Fibroblast of lung (primary cell): ENCODE measurements around the gene CTBP2. TPM values are rescaled to one million over a fixed set of nuclear protein-coding genes. Genes with fewer than 3 reads are reported as not detected.

Source experiments
- DNase-seq, 2 donors: peaks; one replicate each; pipeline versions ENCODE4 v3.0.0 to v3.0.0-alpha.2; 2010; ENCODE audit warnings: low read depth in 2 of 2
- H2AFZ ChIP-seq: 2 replicates; pipeline ENCODE4 v1.5.1; 2012; ENCODE audit warnings: low read length, control low read depth, inconsistent platforms
- H3K27ac ChIP-seq: 2 replicates; pipeline ENCODE4 v1.5.1; 2011; ENCODE audit warnings: low read length, control low read depth; ENCODE audit not compliant: insufficient read depth
- H3K27me3 ChIP-seq: 2 replicates; pipeline ENCODE4 v1.5.1; 2011; ENCODE audit warnings: mild to moderate bottlenecking, low read length; ENCODE audit not compliant: control insufficient read depth, insufficient read depth
- H3K36me3 ChIP-seq: 2 replicates; pipeline ENCODE4 v1.5.1; 2011; ENCODE audit warnings: low read length; ENCODE audit not compliant: control insufficient read depth, insufficient read depth
- H3K4me1 ChIP-seq: 2 replicates; pipeline ENCODE4 v1.5.1; 2011; ENCODE audit warnings: low read length; ENCODE audit not compliant: control insufficient read depth, insufficient read depth; ENCODE audit errors: extremely low read depth
- H3K4me2 ChIP-seq: 2 replicates; pipeline ENCODE4 v1.5.1; 2011; ENCODE audit warnings: low read length, control low read depth; ENCODE audit not compliant: insufficient read depth; ENCODE audit errors: extremely low read depth
- H3K4me3 ChIP-seq, 4 experiments: fragments of 200-600 bp in 1 of 4; sonication (generic) in 1 of 4; replicated peaks in 1 of 4; 2 replicates each; pipeline ENCODE4 v1.5.1; 2011 to 2016; ENCODE audit warnings: low read length in 4 of 4, low read depth in 3 of 4, mild to moderate bottlenecking in 3 of 4, control low read depth in 2 of 4, inconsistent platforms in 1 of 4, mixed read lengths in 1 of 4; ENCODE audit not compliant: insufficient read depth in 1 of 4; ENCODE audit errors: control extremely low read depth in 1 of 4
- H3K79me2 ChIP-seq: 2 replicates; pipeline ENCODE4 v1.5.1; 2012; ENCODE audit warnings: mild to moderate bottlenecking, low read length, inconsistent platforms; ENCODE audit not compliant: control insufficient read depth, insufficient read depth
- H3K9ac ChIP-seq: 2 replicates; pipeline ENCODE4 v1.5.1; 2011; ENCODE audit warnings: mild to moderate bottlenecking, low read length, control low read depth; ENCODE audit not compliant: insufficient read depth
- H3K9me3 ChIP-seq: 2 replicates; pipeline ENCODE4 v1.5.1; 2012; ENCODE audit warnings: low read depth, low read length; ENCODE audit not compliant: control insufficient read depth, insufficient read depth
- H4K20me1 ChIP-seq: 2 replicates; pipeline ENCODE4 v1.5.1; 2011; ENCODE audit warnings: low read length; ENCODE audit not compliant: control insufficient read depth, insufficient read depth; ENCODE audit errors: extremely low read depth
- EZH2 ChIP-seq: IDR thresholded peaks from 2 replicates; pipeline ENCODE4 v1.5.1; 2012; ENCODE audit warnings: low read length, control low read depth, mild to moderate bottlenecking; ENCODE audit errors: missing control alignments
- polyA plus RNA-seq, 2 donors: library from polyadenylated mRNA; depleted of rRNA in 1 of 2; stranded (reverse) in 1 of 2; unstranded in 1 of 2; fragments of >200 nt; gene quantifications; 2 replicates each; pipeline ENCODE4 v1.2.1, GENCODE V29; 2011 to 2012; ENCODE audit warnings: missing spikeins in 1 of 2
- total RNA-seq: library from RNA; depleted of rRNA; stranded (reverse); fragments of >200 nt; gene quantifications from 2 replicates; pipeline ENCODE4 v1.2.1, GENCODE V29; 2014
- TF ChIP-seq, protein P1 (sequence below), 2 donors: IDR thresholded peaks in 1 of 2; conservative IDR thresholded peaks in 1 of 2; 1 replicate in 1 of 2; 2 replicates in 1 of 2; pipeline ENCODE4 v1.5.1; 2011 to 2012; ENCODE audit warnings: low read length in 2 of 2, control low read depth in 1 of 2, inconsistent platforms in 1 of 2, low read depth in 1 of 2, mild to moderate bottlenecking in 1 of 2

Gene CTBP2
- total and polyA plus RNA-seq, 2 donors (not counting 1 experiment from before 2014, with no cell fraction given): 72.1 to 73.3 TPM

DNA sequence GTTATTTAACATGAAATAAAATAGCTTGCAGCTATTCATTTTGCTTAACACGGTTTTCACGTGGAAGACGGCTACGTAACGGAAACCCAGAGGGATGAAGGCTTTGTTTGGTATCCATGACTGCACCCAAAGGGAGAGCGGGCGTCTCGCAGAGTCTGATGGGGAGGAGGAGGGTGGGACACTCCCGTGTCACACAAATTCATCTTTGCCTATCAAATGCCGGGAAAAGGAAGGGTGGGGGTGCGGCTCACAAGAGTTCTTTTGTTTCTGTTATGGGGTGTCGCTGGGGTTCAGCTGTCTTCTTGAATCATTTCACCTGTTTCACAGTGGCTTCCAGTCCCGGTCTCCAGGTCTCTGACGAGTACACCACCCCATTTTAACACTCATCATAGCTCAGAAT, 110.0 kb downstream of the CTBP2 start:
- Histone ChIP-seq H3K36me3 (no peaks in the 10 kb centered on the region), H3K4me1 (peaks cover 9% of the 10 kb centered on the region), H3K4me3 (no peak overlapping the region), H3K27ac (no peak overlapping the region), H3K79me2 (peaks cover 65% of the 10 kb centered on the region), H4K20me1 (no peaks in the 10 kb centered on the region), H3K9me3 (no peaks in the 10 kb centered on the region), H3K27me3 (no peaks in the 10 kb centered on the region), H2AFZ (no peak overlapping the region), H3K4me2 (no peak overlapping the region), H3K9ac (no peak overlapping the region)
- no peak for DNase-seq
- TF ChIP-seq EZH2: no peak
- TF ChIP-seq, protein P1, sequence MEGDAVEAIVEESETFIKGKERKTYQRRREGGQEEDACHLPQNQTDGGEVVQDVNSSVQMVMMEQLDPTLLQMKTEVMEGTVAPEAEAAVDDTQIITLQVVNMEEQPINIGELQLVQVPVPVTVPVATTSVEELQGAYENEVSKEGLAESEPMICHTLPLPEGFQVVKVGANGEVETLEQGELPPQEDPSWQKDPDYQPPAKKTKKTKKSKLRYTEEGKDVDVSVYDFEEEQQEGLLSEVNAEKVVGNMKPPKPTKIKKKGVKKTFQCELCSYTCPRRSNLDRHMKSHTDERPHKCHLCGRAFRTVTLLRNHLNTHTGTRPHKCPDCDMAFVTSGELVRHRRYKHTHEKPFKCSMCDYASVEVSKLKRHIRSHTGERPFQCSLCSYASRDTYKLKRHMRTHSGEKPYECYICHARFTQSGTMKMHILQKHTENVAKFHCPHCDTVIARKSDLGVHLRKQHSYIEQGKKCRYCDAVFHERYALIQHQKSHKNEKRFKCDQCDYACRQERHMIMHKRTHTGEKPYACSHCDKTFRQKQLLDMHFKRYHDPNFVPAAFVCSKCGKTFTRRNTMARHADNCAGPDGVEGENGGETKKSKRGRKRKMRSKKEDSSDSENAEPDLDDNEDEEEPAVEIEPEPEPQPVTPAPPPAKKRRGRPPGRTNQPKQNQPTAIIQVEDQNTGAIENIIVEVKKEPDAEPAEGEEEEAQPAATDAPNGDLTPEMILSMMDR (conservative IDR thresholded peaks at IDR 0.05 in 1 of 2, IDR thresholded peaks at IDR 0.05 in 1 of 2; ENCODE audit: low read depth in 1 of 2, low read length in 2 of 2): no peak

DNA sequence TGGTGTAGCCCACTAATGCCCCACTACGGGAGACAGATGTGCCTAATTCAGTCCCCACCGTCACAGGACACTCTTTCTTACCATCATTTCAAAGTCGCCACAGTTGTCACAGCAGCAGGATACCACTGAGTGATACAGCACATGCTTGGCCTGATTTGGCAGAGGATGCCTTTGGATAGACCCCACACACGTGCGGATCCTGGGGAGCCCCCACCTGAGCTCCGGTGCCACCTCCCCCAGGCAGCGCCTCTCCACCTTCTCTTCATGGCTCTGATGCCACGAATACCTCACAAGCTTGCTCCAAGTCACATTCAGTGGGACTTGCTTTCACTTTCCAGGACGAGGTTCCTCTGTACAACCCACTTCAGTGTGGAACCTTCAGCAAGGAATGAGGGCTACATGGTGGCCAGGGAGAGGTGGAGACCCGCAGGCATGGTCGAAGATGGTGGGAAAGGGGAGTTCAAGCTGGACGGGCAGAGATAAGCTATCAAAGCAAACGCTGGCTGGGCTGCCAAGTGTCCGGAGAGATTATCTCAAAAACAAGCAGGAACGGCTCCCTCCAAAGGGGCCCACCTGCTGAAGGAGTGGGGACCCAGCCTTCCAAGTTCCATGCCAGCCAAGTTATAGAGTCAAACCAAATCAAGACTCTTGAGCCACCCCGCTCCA, 111.0 kb downstream of the CTBP2 start:
- no peaks in the 10 kb centered on the region for H3K27me3 ChIP-seq
- no peak for DNase-seq
- H3K9ac ChIP-seq: no peak overlapping the region
- peak overlapping the region; percentile 4 for H3K27ac ChIP-seq
- H3K4me3 ChIP-seq: no peak overlapping the region
- H2AFZ ChIP-seq: no peak overlapping the region
- peak overlapping the region; percentile 54 for H3K4me2 ChIP-seq
- peaks cover 15% of the 10 kb centered on the region for H3K4me1 ChIP-seq
- H3K36me3 ChIP-seq: peaks cover 2% of the 10 kb centered on the region
- no peaks in the 10 kb centered on the region for H3K9me3 ChIP-seq
- H3K79me2 ChIP-seq: peaks cover 58% of the 10 kb centered on the region
- H4K20me1 ChIP-seq: no peaks in the 10 kb centered on the region
- TF ChIP-seq EZH2: no peak
- TF ChIP-seq, protein P1 (conservative IDR thresholded peaks at IDR 0.05 in 1 of 2, IDR thresholded peaks at IDR 0.05 in 1 of 2; ENCODE audit: low read depth in 1 of 2, low read length in 2 of 2): no peak

DNA sequence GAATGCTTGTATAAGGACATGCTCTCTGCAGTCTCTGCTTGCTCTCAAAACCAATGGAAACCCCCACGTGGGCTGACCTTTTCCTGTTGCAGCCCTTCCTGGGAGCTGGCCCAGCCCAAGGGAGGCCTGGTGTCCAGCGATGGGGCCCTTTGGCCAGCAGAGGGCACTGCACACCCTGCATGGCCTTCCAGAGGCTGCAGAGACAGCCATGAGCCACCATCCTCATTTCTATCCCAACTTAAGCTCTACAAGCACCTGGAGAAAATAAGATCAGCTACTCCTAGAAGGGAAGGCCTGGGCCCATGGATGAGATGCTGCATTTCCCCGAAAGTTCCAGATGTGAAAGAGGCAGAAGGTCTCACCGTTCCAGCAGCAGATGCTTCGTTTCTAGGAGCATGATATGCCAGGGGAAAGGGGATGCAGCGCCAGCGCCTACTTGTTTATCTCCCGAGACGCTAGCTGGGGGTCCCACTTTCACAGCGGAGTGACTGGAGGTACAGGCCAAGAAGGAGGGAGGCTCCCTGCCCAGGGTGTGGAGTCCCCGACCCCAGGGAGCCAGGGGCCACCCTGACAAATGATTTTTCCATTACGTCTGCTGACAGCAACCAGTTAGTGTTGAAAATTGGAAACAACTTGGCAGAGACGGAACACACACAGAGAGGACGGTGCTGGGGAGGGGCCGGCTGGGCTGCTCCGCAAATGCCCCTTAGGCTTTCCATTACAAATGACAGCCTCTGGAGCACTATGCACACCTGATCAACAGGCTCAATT, 112.1 kb downstream of the CTBP2 start:
- Histone ChIP-seq H3K4me2 (peak overlapping the region; percentile 54), H3K79me2 (peaks cover 51% of the 10 kb centered on the region), H2AFZ (no peak overlapping the region), H3K27ac (peak overlapping the region; percentile 17), H3K27me3 (no peaks in the 10 kb centered on the region), H4K20me1 (no peaks in the 10 kb centered on the region), H3K4me1 (peaks cover 19% of the 10 kb centered on the region), H3K9me3 (no peaks in the 10 kb centered on the region), H3K36me3 (peaks cover 2% of the 10 kb centered on the region), H3K4me3 (peak overlapping the region in 1 of 4 experiments; percentile 11), H3K9ac (peak overlapping the region; percentile 27)
- TF ChIP-seq EZH2: no peak
- TF ChIP-seq, protein P1 (conservative IDR thresholded peaks at IDR 0.05 in 1 of 2, IDR thresholded peaks at IDR 0.05 in 1 of 2; ENCODE audit: low read depth in 1 of 2, low read length in 2 of 2): peak; percentile 99
- peak; percentile 84 to 90 for DNase-seq
